NCI-H345 (cell line): ENCODE measurements around the gene CSNK1A1.
"Not testable (repeated sequence)": the region's sequence is repeated elsewhere in the genome, so short reads cannot be mapped to it uniquely, and the experiment has no call there.

Experiments used
- DNase-seq: peaks from one replicate; lab custom pipeline; 2025; lab: John Stamatoyannopoulos, UW

Gene CSNK1A1

DNA sequence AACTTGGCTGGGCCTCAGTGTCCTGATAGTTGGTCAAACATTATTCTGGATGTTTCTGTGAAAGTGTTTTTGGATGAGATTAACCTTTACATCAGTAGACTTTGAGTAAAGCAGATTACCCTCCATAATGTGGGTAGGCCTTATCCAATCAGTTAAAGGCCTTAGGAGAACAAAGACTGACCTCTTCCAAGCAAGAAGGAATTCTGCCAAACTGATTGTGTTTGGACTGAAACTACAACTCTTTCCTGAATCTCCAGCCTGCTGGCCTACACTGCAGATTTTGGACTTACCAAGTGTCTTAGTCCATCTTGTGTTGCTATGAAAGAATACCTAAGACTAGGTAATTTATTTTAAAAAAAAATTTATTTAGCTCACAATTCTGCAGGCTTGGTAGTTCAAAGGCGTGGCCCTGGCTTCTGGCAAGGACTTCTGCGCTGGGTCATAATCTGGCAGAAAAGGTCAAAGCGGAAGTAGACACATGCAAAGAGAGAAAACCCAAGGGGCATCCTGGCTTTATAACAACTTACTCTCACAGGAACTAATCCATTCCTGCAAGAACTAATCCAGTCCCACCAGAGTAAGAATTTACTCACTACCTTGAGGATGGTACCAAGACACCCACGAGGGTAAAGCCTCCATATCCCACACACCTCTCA is 21.5 kb upstream of the CSNK1A1 start:
- no peak for DNase-seq

DNA sequence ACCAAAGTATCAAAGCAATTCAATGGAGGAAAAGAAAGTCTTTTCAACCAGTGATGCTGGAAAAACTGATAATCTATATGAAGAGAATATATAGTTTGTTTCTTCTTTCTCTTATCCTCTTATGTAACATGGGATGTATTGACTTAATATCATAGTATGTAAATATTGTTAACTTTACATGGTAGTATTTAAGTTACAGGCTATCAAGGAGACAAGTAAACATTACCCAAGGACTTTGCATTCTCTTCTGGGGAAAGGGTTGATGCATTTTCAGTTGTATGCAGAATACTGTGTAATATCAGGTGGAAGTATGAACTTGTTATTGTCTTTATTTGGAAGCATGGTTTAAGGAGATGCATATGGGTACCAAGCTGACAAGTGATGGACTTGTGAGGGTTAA is 20.9 kb upstream of the CSNK1A1 start:
- no peak for DNase-seq

DNA sequence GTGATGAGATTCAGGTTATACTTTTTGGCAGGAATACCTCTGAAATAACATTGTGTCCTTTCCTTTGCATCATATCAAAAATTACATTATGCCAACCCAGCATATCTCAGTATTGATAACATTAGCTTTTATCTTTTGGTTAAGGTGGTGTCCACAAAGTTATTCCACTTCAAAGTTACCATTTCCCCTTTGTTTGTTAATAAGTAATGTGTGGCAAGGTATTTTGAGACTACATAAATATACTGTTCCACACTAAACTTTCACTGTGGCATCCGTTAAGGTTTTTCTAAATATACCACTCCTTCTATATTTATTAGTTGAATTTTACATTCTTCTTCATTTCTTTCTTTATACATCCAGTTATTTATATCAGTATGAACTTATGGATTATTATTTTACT is 16.0 kb upstream of the CSNK1A1 start:
- no peak for DNase-seq

DNA sequence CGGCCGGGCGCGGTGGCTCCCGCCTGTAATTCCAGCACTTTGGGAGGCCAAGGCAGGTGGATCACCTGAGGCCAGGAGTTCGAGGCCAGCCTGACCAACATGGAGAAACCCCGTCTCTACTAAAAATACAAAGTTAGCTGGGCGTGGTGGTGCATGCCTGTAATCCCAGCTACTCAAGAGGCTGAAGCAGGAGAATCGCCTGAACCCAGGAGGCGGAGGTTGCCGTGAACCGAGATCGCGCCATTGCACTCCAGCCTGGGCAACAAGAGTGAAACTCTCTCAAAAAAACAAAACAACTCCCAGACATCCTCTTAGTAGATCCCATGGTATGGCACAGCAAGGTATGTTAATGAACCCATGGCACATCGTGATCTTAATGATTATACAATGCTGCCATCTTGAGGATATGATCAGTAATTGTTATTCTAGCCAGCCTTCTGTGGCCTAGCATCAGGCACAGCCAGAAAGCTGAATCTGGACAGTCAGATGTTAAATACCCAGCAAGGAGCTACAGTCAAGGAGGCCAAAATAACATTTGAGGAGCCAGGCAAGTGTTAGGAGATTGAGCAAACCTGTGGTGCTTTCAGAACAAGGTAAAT is 13.4 kb upstream of the CSNK1A1 start:
- DNase-seq = peak; percentile 73

DNA sequence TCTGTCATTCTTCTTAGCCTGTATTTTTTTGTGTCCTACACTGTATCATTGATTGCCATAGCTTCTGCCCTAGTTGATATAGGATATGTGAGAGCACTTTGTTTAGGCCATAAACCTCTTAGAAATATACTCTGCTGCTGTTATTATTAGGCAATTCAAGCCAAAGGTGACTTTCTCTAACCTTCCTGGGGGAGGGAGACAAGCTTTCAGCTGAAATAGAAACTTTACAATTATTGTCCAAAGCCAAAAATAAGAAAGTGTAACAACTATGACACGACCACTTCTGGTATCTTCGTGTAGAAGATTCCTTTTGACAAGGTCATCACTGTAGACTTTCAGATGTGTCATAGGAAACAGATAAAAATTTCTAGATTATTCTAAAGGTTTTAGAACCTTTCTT is 12.2 kb upstream of the CSNK1A1 start:
- no peak for DNase-seq

DNA sequence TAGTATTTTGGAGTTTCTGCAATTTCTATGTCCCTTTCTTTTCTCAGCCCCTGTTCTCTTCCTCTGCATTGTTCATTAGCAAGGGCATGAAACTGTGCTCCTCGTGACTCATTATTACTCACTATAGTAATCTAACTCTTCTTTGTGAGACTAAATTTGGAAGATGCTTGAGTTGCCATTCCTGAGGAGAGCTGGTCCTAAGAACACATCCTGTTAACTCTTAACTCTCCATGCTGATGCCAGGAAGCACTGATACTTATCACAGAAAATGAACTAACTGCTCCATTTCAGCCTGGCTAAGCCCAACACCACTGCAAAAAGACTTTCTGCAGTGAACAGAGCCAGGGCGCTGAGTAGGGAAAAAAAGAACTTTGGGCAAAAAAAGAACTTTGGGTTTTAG is 10.6 kb upstream of the CSNK1A1 start:
- no peak for DNase-seq

DNA sequence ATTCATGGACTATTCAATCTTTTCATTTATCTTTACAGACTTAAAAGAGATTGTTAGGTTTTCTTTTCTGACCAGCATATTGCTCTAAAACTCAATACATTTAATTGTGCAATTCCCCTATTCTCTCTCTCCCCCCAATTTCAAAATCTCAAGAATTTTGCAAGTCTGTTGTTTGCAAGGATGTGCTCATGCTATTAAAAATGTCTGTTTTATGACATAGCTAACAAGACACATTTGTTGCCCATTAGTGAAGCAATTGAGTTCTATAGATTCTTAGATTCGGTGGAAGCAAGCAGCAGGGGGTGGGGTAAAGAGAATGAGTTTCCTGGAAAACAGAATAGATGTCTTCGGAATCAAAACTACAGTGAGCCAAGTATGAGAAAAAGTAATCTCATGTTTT is 8.5 kb upstream of the CSNK1A1 start:
- no peak for DNase-seq

DNA sequence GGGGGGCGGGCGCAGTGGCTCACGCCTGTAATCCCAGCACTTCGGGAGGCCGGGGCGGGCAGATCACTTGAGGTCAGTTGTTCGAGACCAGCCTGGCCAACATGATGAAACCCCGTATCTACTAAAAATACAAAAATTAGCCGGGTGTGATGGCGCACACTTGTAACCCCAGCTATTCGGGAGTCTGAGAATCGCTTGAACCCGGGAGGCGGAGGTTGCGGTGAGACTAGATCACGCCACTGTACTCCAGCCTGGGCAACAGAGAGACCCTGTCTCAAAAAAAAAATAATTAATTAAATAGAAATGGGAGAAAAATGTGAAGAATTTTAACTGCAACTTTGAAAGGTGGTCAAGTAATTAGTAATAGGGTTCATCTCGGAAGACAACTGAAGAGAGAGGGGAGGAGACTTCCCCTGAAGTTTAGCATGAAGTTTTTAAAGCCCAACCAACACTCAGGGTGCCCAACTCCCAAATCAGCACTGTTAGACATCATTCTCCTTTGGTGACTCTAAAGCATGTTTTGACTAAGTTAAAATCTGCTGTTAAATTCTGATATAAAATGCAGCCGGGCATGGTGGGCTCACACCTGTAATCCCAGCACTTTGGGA is 1.4 kb upstream of the CSNK1A1 start:
- DNase-seq = no peak

DNA sequence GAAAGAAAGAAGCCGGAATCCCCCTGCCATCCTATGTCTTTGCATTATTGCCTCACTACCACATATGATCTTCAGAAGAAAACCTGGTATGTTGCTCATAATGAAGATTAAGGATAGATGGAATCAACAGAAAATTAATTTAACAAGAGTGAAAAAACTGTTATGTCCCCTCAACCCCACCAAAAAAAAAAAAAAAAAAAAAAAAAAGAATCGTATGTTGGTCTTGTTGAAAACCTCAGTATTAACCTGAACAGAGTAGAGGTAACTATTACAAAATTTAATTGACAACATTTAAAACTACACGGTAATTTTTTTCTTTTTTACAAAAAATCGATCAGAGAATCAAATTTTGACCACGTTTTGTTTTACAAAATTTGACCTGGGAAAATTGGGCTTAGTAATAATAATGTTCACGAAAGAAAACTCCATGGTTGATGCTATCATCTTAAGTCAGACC is 827 bp upstream of the CSNK1A1 start:
- no peak for DNase-seq

DNA sequence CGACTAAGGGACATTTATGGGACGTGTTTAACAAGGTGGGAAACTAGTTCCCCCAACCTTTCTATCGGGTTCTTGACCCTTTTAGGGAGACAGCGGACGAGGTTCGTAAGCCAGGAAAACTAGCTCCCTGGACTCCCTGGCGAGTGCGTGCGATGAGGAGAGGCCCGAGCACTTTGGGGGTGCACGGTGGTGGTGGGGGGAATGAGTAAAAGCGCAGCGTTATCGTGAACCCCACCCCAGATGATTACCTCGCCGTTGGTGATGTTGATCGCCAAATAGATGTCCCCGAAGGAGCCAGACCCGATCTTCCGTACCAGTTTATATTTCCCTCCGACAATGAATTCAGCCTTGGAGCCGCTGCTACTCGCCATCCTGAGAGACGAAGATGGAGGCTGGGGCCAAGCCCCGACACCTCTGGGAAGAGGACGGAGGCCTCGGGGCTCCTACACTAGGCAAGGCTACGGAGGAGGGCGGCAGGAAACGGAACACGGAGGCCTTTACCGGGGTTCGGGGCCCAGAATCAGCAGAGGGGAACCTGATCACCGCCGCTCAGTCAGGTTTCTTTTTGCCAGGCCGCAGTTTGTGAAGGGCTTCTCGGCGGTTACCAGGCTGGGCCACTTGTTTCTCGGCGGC is 529 bp downstream of the CSNK1A1 start:
- peak; percentile 31 for DNase-seq

DNA sequence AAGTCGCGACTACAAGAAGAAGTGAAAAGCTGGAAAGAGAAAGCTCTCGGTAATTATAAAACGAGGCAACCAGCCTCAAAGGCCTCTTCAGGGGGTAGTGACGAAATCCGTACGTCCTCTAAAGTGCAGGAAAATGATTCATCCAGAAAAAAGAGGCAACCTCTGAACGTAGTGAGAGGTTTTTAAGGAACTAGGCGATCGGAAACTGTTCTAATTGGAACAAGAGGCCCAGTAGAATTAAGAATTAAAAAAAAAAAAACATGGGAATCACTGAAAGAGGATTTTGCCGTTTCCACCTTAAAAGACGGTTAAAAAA is 1.0 kb downstream of the CSNK1A1 start:
- DNase-seq = no peak

DNA sequence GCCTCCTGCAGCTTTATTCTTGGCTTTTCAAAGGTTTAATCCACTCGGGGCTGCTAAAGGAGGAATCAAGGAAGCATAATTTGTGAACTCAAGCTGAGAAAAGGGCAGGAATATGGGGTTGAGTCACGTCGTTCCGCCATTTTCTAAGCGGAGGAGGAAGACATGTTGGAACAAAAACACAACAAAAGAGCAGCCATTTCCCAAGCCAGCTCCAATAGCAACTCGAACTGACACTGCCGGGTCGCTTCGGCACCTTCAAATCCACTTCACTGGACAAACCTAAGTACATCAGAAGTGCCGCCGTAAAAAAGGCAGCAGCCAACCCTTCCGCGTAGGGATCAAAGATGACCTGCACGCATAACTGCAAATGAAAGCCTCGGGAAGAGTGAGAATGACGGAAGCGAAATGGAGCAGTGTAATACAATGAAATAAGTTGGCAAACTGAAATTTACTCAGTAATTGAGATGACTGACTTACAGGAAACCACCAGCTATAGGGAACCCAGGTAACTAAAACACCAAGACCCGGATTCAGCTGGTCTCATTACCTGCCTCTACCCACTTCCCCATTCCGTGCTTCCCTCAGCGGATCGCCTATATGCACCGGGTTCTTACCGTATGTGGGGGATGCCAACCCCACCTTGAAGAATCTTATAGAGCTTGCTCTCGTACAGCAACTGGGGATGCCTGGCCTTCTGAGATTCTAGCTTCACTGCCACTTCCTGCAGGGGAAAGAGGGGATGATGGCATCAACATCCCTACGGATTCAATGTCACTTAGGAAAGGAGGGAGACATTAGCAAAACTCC is 1.6 kb downstream of the CSNK1A1 start:
- DNase-seq = peak; percentile 40

DNA sequence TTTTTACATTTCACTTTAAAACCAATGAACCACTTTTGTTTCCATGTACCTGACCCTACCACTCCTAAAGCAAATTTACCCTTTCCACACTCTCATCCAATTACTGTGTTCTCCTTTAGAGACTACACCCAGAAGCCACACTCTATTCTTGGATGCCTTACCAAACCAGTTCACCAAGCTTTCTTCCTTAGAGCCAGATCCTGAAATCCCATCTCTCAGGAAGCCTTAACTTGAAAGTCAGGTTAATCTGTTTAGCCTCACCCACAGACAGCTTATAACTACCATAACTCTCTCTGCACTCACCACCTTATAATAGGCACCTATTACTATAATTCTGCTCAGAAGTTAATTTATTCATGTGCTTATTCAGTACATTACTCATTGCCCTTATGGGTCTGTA is 4.3 kb downstream of the CSNK1A1 start:
- no peak for DNase-seq

DNA sequence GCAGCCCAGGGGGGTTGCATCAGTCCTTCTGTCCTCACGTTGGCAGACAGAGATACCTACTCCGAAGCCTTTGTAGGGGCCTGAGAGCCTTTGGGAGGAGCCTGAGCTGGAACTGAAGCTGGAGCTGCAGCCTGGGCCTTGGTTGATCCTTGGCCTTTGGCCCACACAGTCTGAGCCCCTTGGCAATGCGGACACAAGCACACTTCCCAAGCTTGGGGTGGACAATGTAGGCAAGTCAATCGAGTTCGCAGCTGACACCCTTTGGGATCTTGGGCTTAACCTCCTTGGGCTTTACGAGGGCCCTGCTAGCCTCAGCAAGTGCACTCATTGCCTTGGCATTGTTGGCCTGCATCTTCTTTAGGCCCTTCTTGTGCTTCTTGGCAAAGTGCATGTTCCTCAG is 5.9 kb downstream of the CSNK1A1 start:
- no peak for DNase-seq

DNA sequence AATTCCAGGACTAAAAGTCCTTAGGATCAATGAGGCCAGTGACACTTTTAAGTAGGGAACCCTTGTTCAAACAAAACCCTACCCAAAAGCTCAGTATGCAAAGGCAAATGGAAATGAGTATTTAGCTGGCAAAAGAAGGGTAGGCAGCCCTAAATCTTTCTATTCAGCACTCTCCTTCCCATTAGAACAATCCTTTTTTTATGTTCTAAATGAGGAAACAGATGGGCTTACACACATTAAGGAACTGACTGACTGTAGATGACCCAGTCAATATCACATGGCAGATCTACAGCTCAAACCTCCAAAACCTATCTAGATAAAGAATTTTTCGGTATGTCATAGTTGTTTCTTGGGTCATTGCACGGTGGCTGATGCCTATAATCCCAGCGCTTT is 7.2 kb downstream of the CSNK1A1 start:
- no peak for DNase-seq

DNA sequence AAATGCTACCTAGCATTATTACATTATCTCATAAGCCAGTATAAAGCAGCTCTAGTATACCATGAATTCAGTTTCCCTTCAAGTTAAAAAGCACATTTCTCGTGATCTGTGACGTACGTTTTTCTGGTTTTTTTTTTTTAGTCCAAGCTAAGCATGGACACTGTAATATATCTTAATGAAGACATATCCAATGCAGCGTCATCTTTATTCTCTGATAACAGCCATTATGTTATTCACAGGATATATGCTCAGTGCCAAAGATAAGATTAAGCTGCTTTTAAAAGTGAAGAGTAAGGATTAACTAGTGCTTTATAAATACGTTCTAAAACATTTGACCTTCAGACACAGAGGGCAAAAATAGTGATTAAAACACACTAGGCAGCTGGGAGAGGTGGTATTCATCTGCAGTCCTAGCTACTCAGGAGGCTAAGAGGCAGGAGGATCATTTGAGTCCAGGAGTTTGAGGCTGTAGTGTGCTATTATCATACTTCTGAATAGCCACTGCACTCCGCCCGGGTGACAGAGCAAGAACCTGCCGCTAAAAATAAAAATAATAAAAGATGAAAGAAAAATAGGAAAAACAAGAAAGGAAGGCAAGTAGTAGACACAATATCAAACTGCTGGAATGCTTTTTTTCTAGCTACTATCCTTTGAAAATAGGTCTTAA is 7.7 kb downstream of the CSNK1A1 start:
- no peak for DNase-seq

DNA sequence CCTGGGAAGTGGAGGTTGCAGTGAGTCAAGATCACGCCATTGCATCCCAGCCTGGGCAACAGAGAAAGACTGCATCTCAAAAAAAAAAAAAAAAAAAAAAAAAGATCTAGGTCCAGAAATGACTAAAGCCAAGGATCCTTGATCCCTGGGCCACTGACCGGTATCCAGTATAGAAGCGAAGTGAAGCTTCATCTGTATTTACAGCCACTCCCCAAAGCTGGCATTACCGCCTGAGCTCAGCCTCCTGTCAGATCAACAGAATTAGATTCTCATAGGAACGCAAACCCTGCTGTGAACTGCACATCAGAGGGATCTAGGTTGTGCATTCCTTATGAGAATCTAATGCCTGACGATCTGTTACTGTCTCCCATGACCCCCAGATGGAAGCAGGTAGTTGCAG is 9.3 kb downstream of the CSNK1A1 start:
- DNase-seq = no peak

DNA sequence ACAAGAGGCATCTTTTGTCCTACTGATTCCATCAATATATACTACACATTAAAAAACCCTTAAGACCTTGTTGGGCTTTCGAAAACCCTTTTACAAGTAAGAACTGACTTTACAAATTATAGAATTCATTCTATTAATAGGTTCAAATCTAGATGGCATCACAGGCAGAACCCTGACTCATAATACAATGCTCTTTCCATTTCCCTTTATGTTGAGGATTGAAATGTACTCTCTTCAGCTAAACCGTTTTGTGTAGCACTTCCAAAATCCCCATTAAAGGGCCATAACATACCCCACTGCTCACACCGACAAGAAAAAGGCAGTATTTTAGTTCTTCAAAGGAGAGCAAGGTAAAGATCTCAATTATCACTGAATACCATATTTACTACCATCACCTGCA is 11.2 kb downstream of the CSNK1A1 start:
- no peak for DNase-seq

DNA sequence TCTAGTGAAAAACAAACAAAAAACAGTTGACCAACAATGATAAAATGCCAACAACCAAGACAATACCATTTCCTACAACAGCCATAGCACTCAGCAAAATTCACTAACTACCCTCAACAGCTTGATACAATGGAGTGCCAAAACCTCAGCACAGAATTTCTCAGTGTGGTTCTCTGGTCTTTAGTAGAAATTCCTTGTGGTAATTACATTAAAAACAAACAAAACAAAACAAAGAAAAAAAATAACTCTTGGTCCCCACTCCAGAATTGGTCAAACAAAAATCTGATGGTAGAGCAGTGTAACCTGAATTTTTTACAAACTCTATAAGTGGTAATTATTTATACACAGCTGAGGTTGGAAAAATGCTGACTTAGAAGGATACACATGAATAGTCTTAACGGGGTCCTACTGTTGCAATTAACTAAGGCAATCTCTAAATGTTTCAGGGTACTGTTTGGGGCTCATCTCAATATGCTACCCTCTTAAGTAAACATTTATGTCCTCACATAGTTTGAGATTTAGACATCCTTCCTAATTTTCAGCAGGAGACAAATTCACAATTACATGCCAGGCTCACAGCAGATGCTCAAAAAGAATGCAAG is 13.8 kb downstream of the CSNK1A1 start:
- no peak for DNase-seq

DNA sequence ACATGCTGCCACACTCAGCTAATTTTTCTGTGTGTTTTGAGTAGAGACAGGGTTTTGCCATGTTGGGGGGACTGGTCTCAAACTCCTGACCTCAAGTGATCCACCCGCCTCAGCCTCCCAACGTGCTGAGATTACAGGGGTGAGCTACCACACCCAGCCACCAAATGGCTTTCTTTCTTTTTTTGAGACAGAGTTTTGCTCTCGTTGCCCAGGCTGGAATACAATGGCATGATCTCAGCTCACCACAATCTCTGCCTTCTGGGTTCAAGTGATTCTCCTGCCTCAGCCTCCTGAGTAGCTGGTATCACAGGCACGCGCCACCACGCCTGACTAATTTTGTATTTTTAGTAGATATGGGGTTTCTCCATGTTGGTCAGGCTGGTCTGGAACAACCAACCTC is 15.5 kb downstream of the CSNK1A1 start:
- DNase-seq = not testable (repeated sequence)

DNA sequence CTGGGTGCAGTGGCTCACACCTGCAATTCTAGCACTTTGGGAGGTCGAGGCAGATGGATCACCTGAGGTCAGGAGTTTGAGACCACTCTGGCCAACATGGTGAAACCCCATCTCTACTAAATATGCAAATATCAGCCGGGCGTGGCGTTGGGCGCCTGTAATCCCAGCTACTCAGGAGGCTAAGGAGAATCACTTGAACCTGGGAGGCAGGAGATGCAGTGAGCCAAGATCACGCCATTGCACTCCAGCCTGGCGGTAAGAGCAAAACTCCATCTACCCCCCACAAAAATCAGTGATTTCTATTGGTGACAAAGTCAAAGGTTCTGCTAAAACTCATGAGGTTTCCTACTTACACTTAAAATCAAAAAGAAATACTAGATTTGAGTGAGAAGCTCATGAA is 18.8 kb downstream of the CSNK1A1 start:
- DNase-seq = no peak

DNA sequence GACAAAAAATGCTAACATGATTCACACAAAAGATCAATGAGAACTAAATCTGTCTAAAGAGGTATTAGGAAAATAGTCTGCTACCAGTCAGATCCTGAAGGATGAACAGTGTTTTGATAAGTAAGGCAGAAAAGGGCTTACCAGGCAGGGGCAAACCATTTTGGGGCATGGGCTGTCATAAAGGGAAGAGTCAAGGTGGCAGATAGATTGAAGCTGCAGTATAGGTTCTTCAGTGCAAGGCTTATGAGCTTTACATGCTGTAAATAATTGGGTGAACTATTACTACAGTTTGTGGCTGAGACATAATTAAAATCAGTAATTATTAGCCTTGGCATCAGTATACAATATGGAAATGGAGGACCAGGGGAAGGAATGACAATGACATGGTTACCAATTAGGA is 21.8 kb downstream of the CSNK1A1 start:
- no peak for DNase-seq
